Mammary epithelial cell (primary cell): ENCODE results near the gene CREB5.

Experiments
- EZH2 ChIP-seq: IDR thresholded peaks from 2 replicates; pipeline ENCODE4 v1.6.1; 2012; ENCODE audit warnings: low read length, inconsistent platforms, borderline replicate concordance
- TF ChIP-seq, protein P1 (sequence below), 2 donors: IDR thresholded peaks in 1 of 2; conservative IDR thresholded peaks in 1 of 2; 2 replicates each; pipeline ENCODE4 v1.5.1; 2011 to 2012; ENCODE audit warnings: inconsistent platforms in 2 of 2, low read length in 2 of 2, mild to moderate bottlenecking in 2 of 2, control low read depth in 1 of 2, low read depth in 1 of 2; ENCODE audit not compliant: insufficient read depth in 1 of 2; ENCODE audit errors: extremely low read depth in 1 of 2

DNA sequence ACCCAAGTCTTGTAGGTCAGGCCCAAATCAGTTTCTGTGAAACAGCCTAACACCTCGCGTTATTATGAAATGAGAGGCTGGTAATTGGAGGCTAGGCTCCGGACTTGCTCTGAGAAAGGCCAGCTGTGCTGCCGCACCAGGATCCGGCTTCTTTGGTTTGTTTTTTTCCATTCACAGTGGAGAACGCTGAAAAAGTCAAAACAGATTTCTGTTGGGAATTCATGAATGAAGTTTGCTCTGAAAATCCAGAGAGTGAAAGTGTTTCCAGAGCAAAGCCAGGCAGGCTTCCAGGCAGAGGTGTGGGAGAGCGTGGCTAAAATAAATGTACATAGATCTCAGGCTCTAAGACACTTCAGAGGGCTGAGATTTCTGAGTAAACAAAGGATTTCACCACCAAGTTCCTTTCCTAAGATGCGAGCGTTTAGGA lies 305.8 kb downstream of the CREB5 start:
- TF ChIP-seq, protein P1, sequence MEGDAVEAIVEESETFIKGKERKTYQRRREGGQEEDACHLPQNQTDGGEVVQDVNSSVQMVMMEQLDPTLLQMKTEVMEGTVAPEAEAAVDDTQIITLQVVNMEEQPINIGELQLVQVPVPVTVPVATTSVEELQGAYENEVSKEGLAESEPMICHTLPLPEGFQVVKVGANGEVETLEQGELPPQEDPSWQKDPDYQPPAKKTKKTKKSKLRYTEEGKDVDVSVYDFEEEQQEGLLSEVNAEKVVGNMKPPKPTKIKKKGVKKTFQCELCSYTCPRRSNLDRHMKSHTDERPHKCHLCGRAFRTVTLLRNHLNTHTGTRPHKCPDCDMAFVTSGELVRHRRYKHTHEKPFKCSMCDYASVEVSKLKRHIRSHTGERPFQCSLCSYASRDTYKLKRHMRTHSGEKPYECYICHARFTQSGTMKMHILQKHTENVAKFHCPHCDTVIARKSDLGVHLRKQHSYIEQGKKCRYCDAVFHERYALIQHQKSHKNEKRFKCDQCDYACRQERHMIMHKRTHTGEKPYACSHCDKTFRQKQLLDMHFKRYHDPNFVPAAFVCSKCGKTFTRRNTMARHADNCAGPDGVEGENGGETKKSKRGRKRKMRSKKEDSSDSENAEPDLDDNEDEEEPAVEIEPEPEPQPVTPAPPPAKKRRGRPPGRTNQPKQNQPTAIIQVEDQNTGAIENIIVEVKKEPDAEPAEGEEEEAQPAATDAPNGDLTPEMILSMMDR (conservative IDR thresholded peaks at IDR 0.05 in 1 of 2, IDR thresholded peaks at IDR 0.05 in 1 of 2; ENCODE audit: extremely low read depth in 1 of 2, insufficient read depth in 1 of 2, low read depth in 1 of 2, low read length in 2 of 2): no peak
- TF ChIP-seq EZH2: no peak
